ENCODE results near the gene GABBR2. TPM values are rescaled to one million over a fixed set of nuclear protein-coding genes. Genes with fewer than 3 reads are reported as not detected.
"Not testable (repeated sequence)": the region's sequence is repeated elsewhere in the genome, so short reads cannot be mapped to it uniquely, and the experiment has no call there.

The GABBR2 gene
- total RNA-seq, 4 donors from 2014 or later, result 0.32 to 1.7 TPM; not detected in 2

DNA sequence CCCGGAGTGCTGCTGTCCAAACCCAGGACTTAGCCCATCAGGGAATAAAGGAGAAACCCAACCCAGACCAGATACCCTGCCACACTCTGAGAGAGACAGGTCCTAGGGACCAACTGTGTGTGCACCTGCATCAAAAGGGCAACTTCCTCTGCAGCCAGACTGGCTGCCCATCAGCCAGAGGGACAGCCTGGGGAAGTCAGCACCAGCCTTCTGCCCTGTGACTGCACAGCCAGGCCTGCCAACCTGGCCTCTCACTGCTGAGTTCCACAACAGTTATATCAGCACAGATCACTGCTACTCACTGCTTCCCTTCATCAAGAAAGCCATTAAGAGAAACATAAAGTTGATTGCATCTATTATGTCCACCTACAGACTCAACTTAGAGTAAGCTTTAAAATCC lies 18.0 kb downstream of the GABBR2 start:
- TF ChIP-seq POLR2AphosphoS5 (IDR thresholded peaks at IDR 0.05) (no peak), POLR2A (IDR thresholded peaks at IDR 0.05) (no peak), EP300 (IDR thresholded peaks at IDR 0.05) (no peak)
- TF ChIP-seq, protein P1, sequence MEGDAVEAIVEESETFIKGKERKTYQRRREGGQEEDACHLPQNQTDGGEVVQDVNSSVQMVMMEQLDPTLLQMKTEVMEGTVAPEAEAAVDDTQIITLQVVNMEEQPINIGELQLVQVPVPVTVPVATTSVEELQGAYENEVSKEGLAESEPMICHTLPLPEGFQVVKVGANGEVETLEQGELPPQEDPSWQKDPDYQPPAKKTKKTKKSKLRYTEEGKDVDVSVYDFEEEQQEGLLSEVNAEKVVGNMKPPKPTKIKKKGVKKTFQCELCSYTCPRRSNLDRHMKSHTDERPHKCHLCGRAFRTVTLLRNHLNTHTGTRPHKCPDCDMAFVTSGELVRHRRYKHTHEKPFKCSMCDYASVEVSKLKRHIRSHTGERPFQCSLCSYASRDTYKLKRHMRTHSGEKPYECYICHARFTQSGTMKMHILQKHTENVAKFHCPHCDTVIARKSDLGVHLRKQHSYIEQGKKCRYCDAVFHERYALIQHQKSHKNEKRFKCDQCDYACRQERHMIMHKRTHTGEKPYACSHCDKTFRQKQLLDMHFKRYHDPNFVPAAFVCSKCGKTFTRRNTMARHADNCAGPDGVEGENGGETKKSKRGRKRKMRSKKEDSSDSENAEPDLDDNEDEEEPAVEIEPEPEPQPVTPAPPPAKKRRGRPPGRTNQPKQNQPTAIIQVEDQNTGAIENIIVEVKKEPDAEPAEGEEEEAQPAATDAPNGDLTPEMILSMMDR (IDR thresholded peaks at IDR 0.05), result no peak
- H3K4me1 ChIP-seq, result no peaks in the 10 kb centered on the region
- H3K9me3 ChIP-seq, result no peaks in the 10 kb centered on the region
- H3K4me3 ChIP-seq, result no peak overlapping the region
- no peaks in the 10 kb centered on the region for H3K36me3 ChIP-seq
- no peak overlapping the region for H3K27ac ChIP-seq
- peaks cover 6% of the 10 kb centered on the region for H3K27me3 ChIP-seq
- no peak for DNase-seq (ENCODE audit: low spot score in 2 of 2)
- 83% methylated on average over 1 of the region's 1 CpG for WGBS

DNA sequence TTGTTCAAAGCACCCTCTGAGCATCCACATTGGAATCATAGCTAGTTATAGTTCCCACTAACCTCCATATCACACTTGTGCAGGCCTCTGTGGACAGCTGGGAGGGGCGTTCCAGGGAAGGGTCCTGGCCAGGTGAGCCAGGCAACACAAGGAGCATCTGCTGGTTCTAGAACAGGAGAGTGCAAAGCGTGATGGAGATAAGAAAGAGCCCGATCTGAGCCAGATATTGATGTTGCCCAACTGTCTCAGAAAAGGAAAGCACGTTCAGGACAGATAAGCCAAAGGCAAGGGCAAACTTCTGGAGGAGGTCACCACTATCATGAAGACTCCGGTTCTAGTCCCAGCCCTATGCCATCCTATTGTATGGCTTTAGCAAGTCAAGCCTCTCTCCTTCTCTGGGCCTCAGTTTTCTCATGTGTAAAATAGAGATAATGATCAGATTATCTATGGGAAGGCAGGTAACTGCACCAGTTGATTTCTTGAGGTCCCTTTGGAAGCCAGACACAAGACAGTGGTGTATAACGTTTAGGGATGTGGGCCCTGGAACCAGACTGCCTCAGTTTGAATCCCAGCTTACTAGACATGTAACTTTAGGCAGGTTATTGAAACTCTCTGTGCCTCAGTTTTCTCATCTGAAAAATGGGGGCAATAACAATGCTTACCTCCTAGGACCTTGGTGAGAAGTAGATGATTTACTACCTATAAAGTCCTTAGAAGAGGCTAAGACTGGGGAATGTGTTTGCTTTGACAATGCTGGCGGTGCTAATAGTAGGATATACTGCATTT lies 19.8 kb downstream of the GABBR2 start:
- no peaks in the 10 kb centered on the region for H3K4me1 ChIP-seq
- no peaks in the 10 kb centered on the region for H3K9me3 ChIP-seq
- WGBS, result 89% methylated on average over 7 of the region's 7 CpGs
- no peak overlapping the region for H3K4me3 ChIP-seq
- H3K27me3 ChIP-seq, result peaks cover 3% of the 10 kb centered on the region
- no peaks in the 10 kb centered on the region for H3K36me3 ChIP-seq
- TF ChIP-seq POLR2AphosphoS5 (IDR thresholded peaks at IDR 0.05), result no peak
- TF ChIP-seq, protein P1 (IDR thresholded peaks at IDR 0.05), result no peak
- TF ChIP-seq POLR2A (IDR thresholded peaks at IDR 0.05), result no peak
- no peak for TF ChIP-seq EP300 (IDR thresholded peaks at IDR 0.05)
- DNase-seq (ENCODE audit: low spot score in 2 of 2), result no peak
- H3K27ac ChIP-seq, result no peak overlapping the region

DNA sequence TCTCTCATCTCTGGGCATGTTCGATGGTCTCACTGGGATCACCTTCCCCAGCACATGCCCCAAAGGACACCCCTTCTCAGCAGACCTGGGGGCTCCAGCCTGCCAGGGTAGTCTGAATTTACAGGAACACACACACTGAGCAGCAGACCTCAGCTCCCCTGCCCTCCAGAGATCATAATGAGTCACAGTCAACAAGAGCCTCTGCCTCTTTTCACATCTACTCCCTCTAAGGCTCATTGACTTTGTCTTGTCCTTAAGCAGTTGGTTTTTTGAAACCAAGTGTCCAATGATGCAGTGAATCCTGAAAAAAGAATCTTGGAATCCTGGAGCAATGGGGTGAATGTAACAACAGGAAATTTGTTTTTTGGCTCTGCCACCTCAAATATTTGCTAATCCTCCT lies 20.8 kb downstream of the GABBR2 start:
- TF ChIP-seq EP300 (IDR thresholded peaks at IDR 0.05) (no peak), POLR2A (IDR thresholded peaks at IDR 0.05) (no peak), POLR2AphosphoS5 (IDR thresholded peaks at IDR 0.05) (no peak)
- TF ChIP-seq, protein P1 (IDR thresholded peaks at IDR 0.05), result no peak
- H3K27ac ChIP-seq, result no peak overlapping the region

DNA sequence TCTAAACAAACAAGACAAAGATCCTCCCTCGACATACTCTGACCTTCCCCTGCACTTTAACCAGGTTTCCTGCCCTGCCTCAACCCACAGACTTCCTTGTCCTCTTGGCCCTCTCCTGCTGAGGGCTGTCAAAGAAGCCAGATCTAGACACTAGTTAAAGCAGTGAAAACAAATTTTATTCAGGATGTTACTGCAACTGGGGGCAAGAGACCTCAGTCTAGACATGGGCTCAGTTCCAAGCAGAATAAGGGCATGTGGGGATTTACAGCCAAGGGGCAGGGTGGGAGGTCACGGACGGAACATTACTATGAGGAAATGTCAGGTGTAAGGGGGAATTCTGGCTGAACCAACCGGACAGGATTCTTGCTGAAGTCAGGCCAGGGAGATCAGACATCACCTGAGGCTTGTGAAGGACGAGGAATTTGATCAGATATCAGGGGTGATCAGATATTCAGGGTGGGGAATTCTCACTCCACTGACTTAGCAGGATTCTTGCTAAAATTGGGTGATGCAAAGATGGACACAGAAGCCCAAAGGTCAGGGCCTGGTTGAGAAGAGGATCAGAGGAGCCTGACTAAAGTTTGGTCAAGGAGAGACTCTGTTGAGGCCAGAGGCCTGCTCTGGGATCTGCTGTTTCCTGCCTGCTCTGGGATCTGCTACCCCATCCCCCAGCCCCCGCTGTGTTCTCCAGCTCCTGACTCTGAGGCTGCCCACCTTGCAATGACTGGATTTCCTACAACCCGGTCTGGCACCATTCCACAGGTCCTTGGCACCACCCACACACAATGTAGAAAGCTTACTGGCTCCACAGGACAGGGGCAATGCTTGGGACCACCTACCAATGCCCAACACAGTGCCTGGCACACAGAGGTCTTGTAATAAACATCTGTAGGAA lies 21.5 kb downstream of the GABBR2 start:
- 63% methylated on average over 7 of the region's 7 CpGs for WGBS

More for the DNA sequence above, 20.8 kb downstream of the GABBR2 start:
- no peaks in the 10 kb centered on the region for H3K4me1 ChIP-seq
- H3K4me3 ChIP-seq, result no peak overlapping the region
- H3K27me3 ChIP-seq, result no peaks in the 10 kb centered on the region
- no peak for DNase-seq (ENCODE audit: low spot score in 2 of 2)
- H3K36me3 ChIP-seq, result no peaks in the 10 kb centered on the region
- H3K9me3 ChIP-seq, result no peaks in the 10 kb centered on the region
- 100% methylated on average over 1 of the region's 1 CpG for whole genome bisulfite sequencing

DNA sequence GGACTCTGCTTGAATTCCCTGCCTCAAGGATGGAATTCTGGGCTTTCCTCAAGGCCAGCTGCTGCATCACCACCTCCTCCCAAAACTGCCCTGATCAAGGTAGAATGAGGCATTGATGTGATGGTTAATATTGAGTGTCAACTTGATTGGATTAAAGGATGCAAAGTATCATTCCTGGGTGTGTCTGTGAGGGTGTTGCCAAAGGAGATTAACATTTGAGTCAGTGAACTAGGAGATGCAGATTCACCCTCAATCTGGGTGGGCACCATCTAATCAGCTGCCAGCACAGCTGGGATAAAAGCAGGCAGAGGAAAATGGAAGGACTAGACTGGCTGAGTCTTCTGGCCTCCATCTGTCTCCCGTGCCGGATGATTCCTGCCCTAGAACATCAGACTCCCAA lies 23.9 kb downstream of the GABBR2 start:
- H3K9me3 ChIP-seq; H3K27ac ChIP-seq; H3K36me3 ChIP-seq; H3K27me3 ChIP-seq; H3K4me1 ChIP-seq; DNase-seq (ENCODE audit: low spot score in 2 of 2); H3K4me3 ChIP-seq: not testable (repeated sequence)
- 80% methylated on average over 2 of the region's 2 CpGs for WGBS

More for the DNA sequence above, 21.5 kb downstream of the GABBR2 start:
- DNase-seq (ENCODE audit: low spot score in 2 of 2), result no peak
- no peak for TF ChIP-seq POLR2A (IDR thresholded peaks at IDR 0.05)
- TF ChIP-seq POLR2AphosphoS5 (IDR thresholded peaks at IDR 0.05), result no peak
- TF ChIP-seq EP300 (IDR thresholded peaks at IDR 0.05), result no peak
- TF ChIP-seq, protein P1 (IDR thresholded peaks at IDR 0.05), result no peak
- H3K9me3 ChIP-seq, result no peaks in the 10 kb centered on the region
- no peaks in the 10 kb centered on the region for H3K4me1 ChIP-seq
- no peak overlapping the region for H3K27ac ChIP-seq
- H3K27me3 ChIP-seq, result no peaks in the 10 kb centered on the region
- H3K36me3 ChIP-seq, result no peaks in the 10 kb centered on the region
- H3K4me3 ChIP-seq, result no peak overlapping the region

Data from suprapubic skin (tissue), 4 donors.